ENCODE data around the gene LPAR2.

Gene LPAR2

GRCh38 chr19:19645233-19645870 lies 17.3 kb upstream of the LPAR2 start:
- no peak overlapping the region for H3K4me3 ChIP-seq (ENCODE audit: low read depth, low read length)
- DNase-seq (ENCODE audit: low read depth) = no peak
- no peak for TF ChIP-seq CTCF (IDR thresholded peaks at IDR 0.05; ENCODE audit: insufficient read depth, low read depth, low read length, missing control alignments)

GRCh38 chr19:19644054-19644388 lies 16.0 kb upstream of the LPAR2 start:
- TF ChIP-seq CTCF (IDR thresholded peaks at IDR 0.05; ENCODE audit: insufficient read depth, low read depth, low read length, missing control alignments) = no peak
- H3K4me3 ChIP-seq (ENCODE audit: low read depth, low read length) = peak overlapping the region; percentile 93

GRCh38 chr19:19643158-19644053 lies 15.4 kb upstream of the LPAR2 start, which contains the start of gene GMIP:
Gene GMIP (minus strand): TSS chr19:19643657. CDS start chr19:19643529, 128 bp downstream.
- peak; percentile 91 for DNase-seq (ENCODE audit: low read depth)
- peak; percentile 77 for TF ChIP-seq CTCF (IDR thresholded peaks at IDR 0.05; ENCODE audit: insufficient read depth, low read depth, low read length, missing control alignments)
- peak within 1 kb of the TSS; percentile 93 for H3K4me3 ChIP-seq (ENCODE audit: low read depth, low read length)

More at GRCh38 chr19:19644054-19644388, 16.0 kb upstream of the LPAR2 start:
- DNase-seq (ENCODE audit: low read depth) = no peak

- TF ChIP-seq CTCF (IDR thresholded peaks at IDR 0.05; ENCODE audit: insufficient read depth, low read depth, low read length, missing control alignments) = no peak
- H3K4me3 ChIP-seq (ENCODE audit: low read depth, low read length) = peak overlapping the region; percentile 93
- DNase-seq (ENCODE audit: low read depth) = peak; percentile 72
Observed at GRCh38 chr19:19642506-19643157, 14.6 kb upstream of the LPAR2 start.

GRCh38 chr19:19637523-19638251 lies 9.7 kb upstream of the LPAR2 start:
- DNase-seq (ENCODE audit: low read depth) = no peak
- no peak for TF ChIP-seq CTCF (IDR thresholded peaks at IDR 0.05; ENCODE audit: insufficient read depth, low read depth, low read length, missing control alignments)
- no peak overlapping the region for H3K4me3 ChIP-seq (ENCODE audit: low read depth, low read length)

GRCh38 chr19:19637186-19637522 lies 9.1 kb upstream of the LPAR2 start:
- DNase-seq (ENCODE audit: low read depth) = no peak
- no peak for TF ChIP-seq CTCF (IDR thresholded peaks at IDR 0.05; ENCODE audit: insufficient read depth, low read depth, low read length, missing control alignments)
- H3K4me3 ChIP-seq (ENCODE audit: low read depth, low read length) = no peak overlapping the region

Measured in GM12865 (cell line).